ENCODE results near the gene RMND1.
"Not testable (repeated sequence)": the region's sequence is repeated elsewhere in the genome, so short reads cannot be mapped to it uniquely, and the experiment has no call there.

The RMND1 gene

DNA sequence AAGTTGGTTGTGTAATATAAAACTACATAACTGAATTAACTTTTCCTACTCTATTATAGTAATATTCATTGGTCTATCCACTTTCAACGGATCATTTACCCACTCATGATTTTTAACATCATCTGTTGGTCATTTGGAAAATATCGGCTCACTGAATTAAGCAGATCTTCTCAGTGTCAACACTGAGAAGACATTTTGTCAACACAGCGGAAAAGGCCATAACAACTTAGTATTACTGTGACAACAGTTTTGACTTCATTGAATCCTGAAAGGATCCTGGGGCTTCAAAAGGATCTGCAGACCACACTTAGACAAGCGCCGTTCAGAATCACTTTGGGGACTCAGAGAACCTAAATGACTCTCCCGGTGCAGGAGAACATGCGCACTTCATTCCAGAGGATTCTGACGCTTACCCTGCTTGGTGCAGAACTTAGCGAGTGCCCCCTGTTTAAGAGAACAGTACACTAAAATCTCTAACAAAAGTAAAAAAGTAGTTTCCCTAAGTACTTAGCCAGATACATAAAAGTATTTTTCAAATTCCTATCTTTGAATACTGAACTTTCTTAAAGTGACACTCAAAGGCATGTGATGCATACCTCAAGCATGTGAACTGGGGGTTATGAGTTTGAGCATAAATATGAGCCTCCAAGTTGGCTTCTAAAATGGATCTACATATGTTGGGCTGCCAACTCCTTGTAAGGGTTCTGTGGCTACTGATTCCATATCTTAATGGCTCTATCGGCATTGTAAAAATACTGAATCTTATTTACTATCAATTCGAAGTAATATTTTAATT lies 64.6 kb downstream of the RMND1 start:
- peaks cover 65% of the 10 kb centered on the region for H3K79me2 ChIP-seq (ENCODE audit: insufficient read depth, low read length)

DNA sequence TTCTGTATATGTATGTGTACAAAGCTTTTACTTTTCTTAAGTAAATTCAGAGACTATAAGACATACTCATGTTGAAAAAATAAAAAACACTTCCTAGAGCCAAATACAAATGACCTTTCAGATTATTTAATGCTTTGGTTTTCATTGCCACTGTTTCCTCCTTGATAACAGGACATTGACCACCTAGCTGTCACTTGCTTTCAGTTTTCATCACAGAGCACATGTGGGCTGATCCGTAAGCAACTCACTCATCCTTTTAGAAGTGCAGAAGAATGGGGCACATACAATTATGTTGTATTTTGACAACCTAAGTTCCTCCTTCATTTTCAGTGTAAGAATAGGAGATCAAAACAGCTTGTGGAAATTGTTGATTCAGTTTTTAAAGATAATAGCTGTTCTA lies 66.7 kb downstream of the RMND1 start:
- Histone ChIP-seq H3K9ac (ENCODE audit: low read length) (no peak overlapping the region), H3K79me2 (ENCODE audit: insufficient read depth, low read length) (peaks cover 74% of the 10 kb centered on the region)

More for the DNA sequence above, 64.6 kb downstream of the RMND1 start:
- Histone ChIP-seq H3K4me1 (ENCODE audit: insufficient read depth, low read length, severe bottlenecking) (peaks cover 19% of the 10 kb centered on the region), H4K20me1 (ENCODE audit: insufficient read depth, low read length) (no peaks in the 10 kb centered on the region), H3K27me3 (ENCODE audit: insufficient read depth, low read length) (no peaks in the 10 kb centered on the region), H3K27ac (ENCODE audit: low read depth, low read length, poor library complexity, severe bottlenecking) (no peak overlapping the region), H3K4me2 (ENCODE audit: low read length) (no peak overlapping the region), H3K9me3 (ENCODE audit: low read length) (no peaks in the 10 kb centered on the region), H3K9ac (ENCODE audit: low read length) (no peak overlapping the region), H2AFZ (ENCODE audit: low read length) (no peak overlapping the region), H3K36me3 (ENCODE audit: insufficient read depth, low read length) (peaks cover 20% of the 10 kb centered on the region), H3K4me3 (ENCODE audit: low read depth, low read length, poor library complexity, severe bottlenecking) (no peak overlapping the region), H3K9me2 (ENCODE audit: low read depth, low read length) (no peaks in the 10 kb centered on the region), H3F3A (ENCODE audit: insufficient read depth, low read length) (0 out of 2 replicates have a peak, but pooled peaks cover 6% of the 10 kb centered on the region)
- TF ChIP-seq EZH2 (IDR thresholded peaks at IDR 0.05; ENCODE audit: borderline replicate concordance, low read length), result no peak
- TF ChIP-seq, protein P1, sequence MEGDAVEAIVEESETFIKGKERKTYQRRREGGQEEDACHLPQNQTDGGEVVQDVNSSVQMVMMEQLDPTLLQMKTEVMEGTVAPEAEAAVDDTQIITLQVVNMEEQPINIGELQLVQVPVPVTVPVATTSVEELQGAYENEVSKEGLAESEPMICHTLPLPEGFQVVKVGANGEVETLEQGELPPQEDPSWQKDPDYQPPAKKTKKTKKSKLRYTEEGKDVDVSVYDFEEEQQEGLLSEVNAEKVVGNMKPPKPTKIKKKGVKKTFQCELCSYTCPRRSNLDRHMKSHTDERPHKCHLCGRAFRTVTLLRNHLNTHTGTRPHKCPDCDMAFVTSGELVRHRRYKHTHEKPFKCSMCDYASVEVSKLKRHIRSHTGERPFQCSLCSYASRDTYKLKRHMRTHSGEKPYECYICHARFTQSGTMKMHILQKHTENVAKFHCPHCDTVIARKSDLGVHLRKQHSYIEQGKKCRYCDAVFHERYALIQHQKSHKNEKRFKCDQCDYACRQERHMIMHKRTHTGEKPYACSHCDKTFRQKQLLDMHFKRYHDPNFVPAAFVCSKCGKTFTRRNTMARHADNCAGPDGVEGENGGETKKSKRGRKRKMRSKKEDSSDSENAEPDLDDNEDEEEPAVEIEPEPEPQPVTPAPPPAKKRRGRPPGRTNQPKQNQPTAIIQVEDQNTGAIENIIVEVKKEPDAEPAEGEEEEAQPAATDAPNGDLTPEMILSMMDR (IDR thresholded peaks at IDR 0.05; ENCODE audit: low read length), result no peak

DNA sequence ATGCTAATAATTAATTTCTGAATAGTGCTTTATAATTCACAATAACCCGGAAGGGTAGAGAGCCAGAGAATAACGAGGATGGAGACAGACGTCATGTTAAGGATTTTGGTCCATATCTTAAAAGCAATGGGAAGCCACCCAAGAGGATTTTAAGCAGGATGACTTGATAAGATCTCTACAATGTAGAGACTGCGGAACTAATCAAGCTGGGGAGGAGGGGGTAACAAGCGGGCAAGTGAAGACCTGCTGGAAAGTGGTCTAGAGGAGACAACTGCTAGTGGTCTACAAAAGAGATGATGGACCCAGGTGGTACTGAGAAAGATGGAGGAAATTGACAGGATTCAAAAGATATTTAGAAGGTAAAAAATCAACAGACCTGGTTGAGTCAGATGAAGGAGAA lies 67.8 kb downstream of the RMND1 start:
- Histone ChIP-seq H3K27ac (ENCODE audit: low read depth, low read length, poor library complexity, severe bottlenecking) (no peak overlapping the region), H3K4me2 (ENCODE audit: low read length) (no peak overlapping the region), H3K4me3 (ENCODE audit: low read depth, low read length, poor library complexity, severe bottlenecking) (no peak overlapping the region), H3K36me3 (ENCODE audit: insufficient read depth, low read length) (peaks cover 16% of the 10 kb centered on the region), H4K20me1 (ENCODE audit: insufficient read depth, low read length) (no peaks in the 10 kb centered on the region), H3K79me2 (ENCODE audit: insufficient read depth, low read length) (peaks cover 84% of the 10 kb centered on the region), H3K9me2 (ENCODE audit: low read depth, low read length) (no peaks in the 10 kb centered on the region), H3K9me3 (ENCODE audit: low read length) (no peaks in the 10 kb centered on the region), H3K4me1 (ENCODE audit: insufficient read depth, low read length, severe bottlenecking) (peaks cover 27% of the 10 kb centered on the region), H3K9ac (ENCODE audit: low read length) (no peak overlapping the region), H2AFZ (ENCODE audit: low read length) (no peak overlapping the region), H3K27me3 (ENCODE audit: insufficient read depth, low read length) (no peaks in the 10 kb centered on the region), H3F3A (ENCODE audit: insufficient read depth, low read length) (no peaks in the 10 kb centered on the region)
- TF ChIP-seq EZH2 (IDR thresholded peaks at IDR 0.05; ENCODE audit: borderline replicate concordance, low read length), result no peak
- TF ChIP-seq, protein P1 (IDR thresholded peaks at IDR 0.05; ENCODE audit: low read length), result no peak

More for the DNA sequence above, 66.7 kb downstream of the RMND1 start:
- Histone ChIP-seq H2AFZ (ENCODE audit: low read length) (no peak overlapping the region), H3K27ac (ENCODE audit: low read depth, low read length, poor library complexity, severe bottlenecking) (no peak overlapping the region), H3K4me3 (ENCODE audit: low read depth, low read length, poor library complexity, severe bottlenecking) (no peak overlapping the region), H3K36me3 (ENCODE audit: insufficient read depth, low read length) (peaks cover 16% of the 10 kb centered on the region), H3K27me3 (ENCODE audit: insufficient read depth, low read length) (no peaks in the 10 kb centered on the region), H4K20me1 (ENCODE audit: insufficient read depth, low read length) (no peaks in the 10 kb centered on the region), H3K4me2 (ENCODE audit: low read length) (no peak overlapping the region), H3F3A (ENCODE audit: insufficient read depth, low read length) (0 out of 2 replicates have a peak, but pooled peaks cover 6% of the 10 kb centered on the region), H3K9me2 (ENCODE audit: low read depth, low read length) (no peaks in the 10 kb centered on the region), H3K4me1 (ENCODE audit: insufficient read depth, low read length, severe bottlenecking) (peaks cover 24% of the 10 kb centered on the region), H3K9me3 (ENCODE audit: low read length) (no peaks in the 10 kb centered on the region)
- no peak for TF ChIP-seq EZH2 (IDR thresholded peaks at IDR 0.05; ENCODE audit: borderline replicate concordance, low read length)
- TF ChIP-seq, protein P1 (IDR thresholded peaks at IDR 0.05; ENCODE audit: low read length), result no peak

DNA sequence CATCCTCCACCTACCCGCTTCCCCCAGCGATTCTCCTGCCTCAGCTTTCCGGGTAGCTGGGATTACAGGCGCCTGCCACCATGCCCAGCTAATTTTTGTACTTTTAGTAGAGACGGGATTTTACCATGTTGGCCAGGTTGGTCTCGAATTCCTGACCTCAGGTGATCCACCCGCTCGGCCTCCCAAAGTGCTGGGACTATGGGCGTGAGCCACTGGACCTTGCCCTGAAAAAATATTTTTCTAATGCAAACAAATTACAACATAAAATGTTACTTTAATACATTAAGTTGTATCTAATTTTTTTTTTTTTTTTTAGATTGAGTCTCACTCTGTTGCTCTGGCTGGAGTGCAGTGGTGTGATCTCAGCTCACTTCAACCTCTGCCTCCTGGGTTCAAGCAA lies 69.3 kb downstream of the RMND1 start:
- not testable (repeated sequence) for H3F3A ChIP-seq (ENCODE audit: insufficient read depth, low read length); H3K4me2 ChIP-seq (ENCODE audit: low read length); H3K27ac ChIP-seq (ENCODE audit: low read depth, low read length, poor library complexity, severe bottlenecking); H3K9me2 ChIP-seq (ENCODE audit: low read depth, low read length); H3K9ac ChIP-seq (ENCODE audit: low read length); H3K27me3 ChIP-seq (ENCODE audit: insufficient read depth, low read length); H3K4me3 ChIP-seq (ENCODE audit: low read depth, low read length, poor library complexity, severe bottlenecking); H4K20me1 ChIP-seq (ENCODE audit: insufficient read depth, low read length); H2AFZ ChIP-seq (ENCODE audit: low read length); H3K9me3 ChIP-seq (ENCODE audit: low read length)
- H3K4me1 ChIP-seq (ENCODE audit: insufficient read depth, low read length, severe bottlenecking), result peaks cover 15% of the 10 kb centered on the region
- peaks cover 12% of the 10 kb centered on the region for H3K36me3 ChIP-seq (ENCODE audit: insufficient read depth, low read length)
- peaks cover 84% of the 10 kb centered on the region for H3K79me2 ChIP-seq (ENCODE audit: insufficient read depth, low read length)

Measured in OCI-LY1 (cell line).